NCI-H524 treated with DMSO at 0.1 percent for 48 hours (cell line): ENCODE data around the gene CAPSL.
"Not testable (repeated sequence)": the region's sequence is repeated elsewhere in the genome, so short reads cannot be mapped to it uniquely, and the experiment has no call there.

Source experiments
- DNase-seq: peaks from one replicate; lab custom pipeline; 2025; lab: John Stamatoyannopoulos, UW

The CAPSL gene

GRCh38 chr5:35904443-35905132 is 33.8 kb downstream of the CAPSL start:
- DNase-seq = no peak

DNA sequence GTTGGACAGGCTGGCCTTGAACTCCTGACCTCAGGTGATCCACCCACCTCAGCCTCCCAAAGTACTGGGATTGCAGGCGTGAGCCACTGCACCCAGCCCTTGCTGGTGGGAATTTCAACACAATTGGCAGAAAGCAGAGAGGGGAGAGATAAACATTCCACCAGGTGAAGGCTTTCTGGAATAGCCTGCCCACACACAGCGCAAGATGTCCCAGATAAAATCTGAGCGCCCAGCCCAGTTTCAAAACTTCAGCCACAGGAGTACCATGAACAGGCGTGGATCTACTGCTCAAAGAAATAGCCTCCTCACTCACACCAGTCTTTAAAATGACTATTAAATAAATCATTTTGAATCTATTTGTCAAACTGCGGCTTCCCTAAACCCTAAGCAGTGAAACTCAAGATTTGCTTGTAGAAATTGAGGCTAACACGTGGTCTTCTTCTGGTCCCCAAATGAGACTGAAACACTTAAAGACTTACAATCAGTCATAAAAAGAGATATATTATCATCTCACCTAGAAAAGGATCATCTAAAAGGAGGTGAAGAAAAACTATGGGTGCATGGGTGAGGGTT is 34.7 kb downstream of the CAPSL start:
- DNase-seq = no peak

GRCh38 chr5:35902046-35902672 is 36.3 kb downstream of the CAPSL start:
- no peak for DNase-seq

- peak; percentile 93 for DNase-seq
These were observed 37.3 kb downstream of the CAPSL start for GRCh38 chr5:35900972-35901695.

GRCh38 chr5:35899800-35900199 is 38.6 kb downstream of the CAPSL start:
- DNase-seq = no peak

GRCh38 chr5:35898952-35899660 is 39.3 kb downstream of the CAPSL start:
- DNase-seq = peak; percentile 29

- DNase-seq = no peak
These were observed 44.3 kb downstream of the CAPSL start for GRCh38 chr5:35894131-35894530.

GRCh38 chr5:35892799-35893198 is 45.6 kb downstream of the CAPSL start:
- not testable (repeated sequence) for DNase-seq

- DNase-seq = no peak
These were observed 48.1 kb downstream of the CAPSL start for GRCh38 chr5:35890021-35891020.

DNA sequence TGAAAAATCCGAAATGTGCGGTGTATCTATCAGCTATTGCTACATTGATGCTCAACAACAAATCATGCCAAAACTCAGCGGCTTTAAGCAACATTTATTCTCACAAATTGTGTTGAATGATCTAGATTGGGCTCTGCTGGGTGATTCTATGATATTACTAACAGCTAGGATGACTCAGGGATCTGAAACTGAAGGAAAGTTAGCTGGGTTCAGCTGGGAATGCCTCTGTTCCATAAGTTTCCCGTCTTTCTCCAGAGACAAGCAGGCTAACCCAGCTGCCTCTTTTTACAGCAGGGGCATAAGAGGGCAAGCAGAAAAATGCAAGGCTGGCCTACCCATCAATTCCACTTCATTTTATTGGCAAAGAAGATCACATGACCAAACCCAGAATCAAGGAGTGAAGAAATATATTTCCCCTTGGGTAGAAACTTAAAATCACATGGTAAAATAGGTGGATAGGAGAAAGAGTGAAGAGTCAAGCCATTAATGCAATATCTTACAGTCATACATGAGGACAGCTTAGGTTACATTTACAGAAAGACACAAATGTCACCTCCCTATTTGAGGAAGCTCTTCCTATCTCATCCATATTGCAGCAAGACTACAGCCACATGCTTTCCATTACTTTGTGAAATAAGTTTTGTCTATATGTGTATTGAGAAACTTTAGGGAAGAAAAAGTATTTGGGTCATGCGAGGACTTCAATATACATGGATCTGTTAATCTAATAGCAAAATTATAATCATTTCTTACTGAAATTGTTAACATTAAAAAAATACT is 50.9 kb downstream of the CAPSL start:
- no peak for DNase-seq

DNA sequence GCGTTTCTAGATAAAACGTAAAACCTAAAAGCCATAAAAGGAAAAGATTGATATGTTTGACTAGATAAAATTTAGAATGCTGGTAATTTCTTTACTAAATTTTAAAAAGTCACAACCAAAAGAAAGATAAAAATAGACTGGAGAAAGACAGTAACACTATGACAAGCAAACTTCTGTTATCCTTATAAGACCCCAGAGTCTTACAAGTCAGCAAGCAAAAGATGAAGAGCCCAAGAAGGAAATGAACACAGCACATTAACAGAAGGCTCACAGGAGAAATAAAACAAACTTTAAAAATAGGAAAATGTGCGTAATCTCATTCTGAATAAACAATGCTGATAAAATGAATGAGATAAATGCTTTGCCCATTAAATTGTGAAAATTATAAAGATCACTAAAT is 52.0 kb downstream of the CAPSL start:
- DNase-seq = no peak

DNA sequence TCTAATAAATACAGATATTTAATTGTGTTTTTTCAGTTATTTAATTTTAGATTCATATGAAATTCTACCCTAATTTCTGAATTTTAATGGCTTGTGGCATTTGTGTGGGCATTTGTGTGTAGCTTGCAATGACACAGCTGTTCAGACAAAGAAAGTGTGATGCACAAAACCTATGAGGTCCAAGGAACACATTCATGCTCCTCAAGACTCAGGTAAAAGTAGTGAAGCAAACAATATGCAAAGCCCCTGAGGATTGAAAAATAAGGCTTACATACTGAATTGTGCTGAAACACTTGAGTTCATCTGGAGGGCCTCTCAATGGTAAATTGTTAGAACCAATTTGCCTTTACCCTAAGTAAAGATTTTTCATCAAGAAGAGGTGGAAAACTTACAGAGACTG is 53.6 kb downstream of the CAPSL start:
- no peak for DNase-seq

DNA sequence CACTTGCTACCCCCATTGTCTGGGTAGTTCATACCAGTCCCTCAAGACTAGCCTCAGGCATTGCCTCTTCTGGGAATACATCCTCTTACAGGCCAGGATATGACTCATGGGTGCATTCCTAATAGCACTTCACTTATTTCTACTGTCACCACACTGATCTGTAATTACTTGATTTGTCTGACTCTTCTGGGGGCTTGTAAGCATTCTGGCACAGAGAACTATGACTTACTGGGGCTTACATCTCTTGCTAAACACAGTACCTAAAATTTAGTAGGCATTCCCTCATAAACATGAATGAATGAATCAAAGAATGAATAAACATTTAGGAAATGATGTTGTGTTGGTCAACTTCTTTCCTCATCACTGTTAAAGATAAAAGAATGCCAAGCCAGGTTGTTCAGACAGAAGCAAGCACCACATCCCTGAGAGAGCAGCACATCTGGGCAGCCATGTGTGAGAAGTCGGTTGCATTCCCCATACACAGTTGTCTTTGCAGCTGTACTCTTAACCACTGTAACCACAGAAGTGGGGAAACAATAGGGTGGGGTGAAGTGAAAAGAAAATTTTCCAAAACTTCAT is 54.1 kb downstream of the CAPSL start:
- DNase-seq = no peak

GRCh38 chr5:35881758-35882157 is 56.7 kb downstream of the CAPSL start:
- DNase-seq = no peak

GRCh38 chr5:35880156-35880555 is 58.3 kb downstream of the CAPSL start:
- no peak for DNase-seq

DNA sequence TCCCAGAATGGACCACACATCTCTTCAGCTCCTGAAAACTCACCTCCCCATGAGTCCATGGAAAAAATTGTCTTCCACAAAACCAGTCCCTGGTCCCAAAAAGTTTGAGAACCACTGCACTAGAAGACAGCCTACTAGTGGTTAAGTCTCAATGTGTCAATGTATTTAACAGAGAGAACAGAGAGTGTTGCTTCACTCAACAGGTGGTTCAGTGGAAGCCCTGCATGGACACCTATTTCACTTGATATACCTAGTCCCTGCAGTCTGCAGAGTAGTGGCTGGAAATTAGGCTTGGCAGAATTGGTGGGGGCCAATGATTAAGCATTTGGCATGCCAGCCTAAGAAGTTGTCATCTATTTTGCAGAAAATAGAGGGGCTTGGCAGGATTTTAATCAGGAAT is 58.8 kb downstream of the CAPSL start:
- DNase-seq = no peak

DNA sequence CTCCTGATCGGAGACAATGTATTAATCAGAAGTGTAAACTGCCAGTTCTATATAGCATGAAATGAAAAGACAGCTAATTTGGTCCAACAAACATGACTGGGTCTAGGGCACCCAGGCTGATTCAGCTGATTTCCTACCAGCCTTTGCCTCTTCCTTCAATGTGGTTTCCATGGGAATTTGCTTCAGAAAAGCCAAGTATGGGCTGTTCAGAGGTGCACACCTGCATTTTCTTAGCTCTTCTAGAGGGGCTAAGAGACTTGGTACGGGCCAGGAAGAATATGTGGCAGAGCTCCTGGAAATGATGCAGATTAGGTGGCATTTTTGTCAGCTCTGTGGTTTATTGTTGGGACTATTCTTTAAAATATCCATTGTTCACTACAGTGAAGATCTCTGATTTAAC is 59.3 kb downstream of the CAPSL start:
- DNase-seq = no peak

GRCh38 chr5:35878079-35878478 is 60.3 kb downstream of the CAPSL start:
- no peak for DNase-seq

DNA sequence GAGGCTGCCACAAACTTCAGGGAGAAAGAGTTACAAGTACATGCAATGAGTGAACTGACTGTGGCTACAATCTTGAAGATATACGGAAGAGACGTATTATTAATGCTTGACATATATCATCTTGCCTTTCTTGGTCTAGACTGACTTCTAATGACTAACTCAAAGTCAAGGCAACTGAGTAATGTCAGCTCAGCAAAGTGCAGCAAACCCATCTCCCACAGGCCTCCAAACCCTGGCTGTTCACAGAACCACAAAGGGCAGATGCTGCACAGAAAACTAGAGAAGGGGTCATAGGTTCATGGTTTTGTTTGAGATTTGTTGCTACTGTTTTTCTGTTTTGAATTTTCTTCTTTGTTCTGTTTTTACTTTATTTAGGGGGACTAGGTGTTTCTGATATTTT is 60.8 kb downstream of the CAPSL start:
- DNase-seq = no peak

DNA sequence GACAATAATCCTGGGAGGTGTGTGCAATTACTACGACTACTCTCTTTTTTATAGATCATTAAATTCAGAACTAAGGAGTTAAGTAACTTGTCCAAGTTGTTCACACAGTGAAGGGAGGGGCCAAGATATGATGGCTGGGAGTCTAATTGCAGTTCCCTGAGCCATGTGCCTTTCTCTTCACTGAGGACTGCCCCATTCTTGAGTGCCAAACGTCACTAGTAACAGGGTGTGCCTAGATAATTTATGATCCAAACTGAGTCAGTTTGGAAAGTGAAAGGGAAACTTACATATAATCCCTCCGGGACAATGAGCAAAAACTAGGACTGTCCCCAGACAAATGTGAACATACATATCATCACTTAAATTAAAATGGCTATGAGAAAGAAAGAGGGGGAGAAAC is 61.5 kb downstream of the CAPSL start:
- no peak for DNase-seq
